Ishikawa (cell line): Measurements from ENCODE around the gene CACNG8.

ENCODE experiments used
- CEBPB ChIP-seq: IDR thresholded peaks from 2 replicates; pipeline ENCODE4 v1.6.1; 2012
- CREB1 ChIP-seq: IDR thresholded peaks from 2 replicates; pipeline ENCODE4 v1.6.1; 2012; ENCODE audit warnings: low read depth
- EGR1 ChIP-seq: IDR thresholded peaks from 2 replicates; pipeline ENCODE4 v1.6.1; 2012
- EP300 ChIP-seq: IDR thresholded peaks from 2 replicates; pipeline ENCODE4 v1.6.1; 2012; ENCODE audit warnings: borderline replicate concordance
- FOXM1 ChIP-seq: IDR thresholded peaks from 2 replicates; pipeline ENCODE4 v1.6.1; 2012; ENCODE audit warnings: low read depth, borderline replicate concordance
- MAX ChIP-seq: IDR thresholded peaks from 2 replicates; pipeline ENCODE4 v1.6.1; 2012
- NFIC ChIP-seq: IDR thresholded peaks from 2 replicates; pipeline ENCODE4 v1.6.1; 2012
- RAD21 ChIP-seq: IDR thresholded peaks from 2 replicates; pipeline ENCODE4 v1.6.1; 2012; ENCODE audit warnings: low read depth
- REST ChIP-seq: IDR thresholded peaks from 2 replicates; pipeline ENCODE4 v1.6.1; 2012; ENCODE audit warnings: low read depth, mild to moderate bottlenecking
- TAF1 ChIP-seq: IDR thresholded peaks from 2 replicates; pipeline ENCODE4 v1.6.1; 2012; ENCODE audit warnings: low read depth, mild to moderate bottlenecking
- TCF12 ChIP-seq: IDR thresholded peaks from 2 replicates; pipeline ENCODE4 v1.6.1; 2012; ENCODE audit warnings: low read depth
- TEAD4 ChIP-seq: IDR thresholded peaks from 2 replicates; pipeline ENCODE4 v1.6.1; 2012
- USF1 ChIP-seq: IDR thresholded peaks from 2 replicates; pipeline ENCODE4 v1.6.1; 2012
- YY1 ChIP-seq: IDR thresholded peaks from 2 replicates; pipeline ENCODE4 v1.6.1; 2012; ENCODE audit warnings: low read depth
- ZBTB7A ChIP-seq: IDR thresholded peaks from 2 replicates; pipeline ENCODE4 v1.6.1; 2012; ENCODE audit warnings: low read depth

The CACNG8 gene

GRCh38 chr19:53927739-53928138 lies 35.0 kb upstream of the CACNG8 start:
- 0 out of 2 replicates have a peak, but pooled peaks have one; percentile 10 for TF ChIP-seq TEAD4
- peak; percentile 83 for TF ChIP-seq REST
- no peak for TF ChIP-seq ZBTB7A

- TF ChIP-seq NFIC (no peak), EP300 (no peak), MAX (no peak), RAD21 (no peak), REST (no peak), ZBTB7A (no peak), FOXM1 (no peak)
Observed at GRCh38 chr19:53936029-53936428, 26.7 kb upstream of the CACNG8 start.

- no peak for TF ChIP-seq TEAD4
- no peak for TF ChIP-seq TCF12
- TF ChIP-seq MAX: no peak
- no peak for TF ChIP-seq ZBTB7A
- TF ChIP-seq EP300: no peak
- TF ChIP-seq EGR1: no peak
- TF ChIP-seq RAD21: no peak
- no peak for TF ChIP-seq USF1
- TF ChIP-seq FOXM1: no peak
- no peak for TF ChIP-seq CREB1
- TF ChIP-seq REST: no peak
Observed at GRCh38 chr19:53942001-53942786, 20.5 kb upstream of the CACNG8 start.

- TF ChIP-seq TCF12 (no peak), TAF1 (no peak), YY1 (no peak), CEBPB (no peak)
Observed at GRCh38 chr19:53944416-53944815, 18.3 kb upstream of the CACNG8 start.

- TF ChIP-seq NFIC (no peak), TEAD4 (no peak), ZBTB7A (no peak), REST (no peak), FOXM1 (no peak)
Observed at GRCh38 chr19:53944933-53945332, 17.8 kb upstream of the CACNG8 start.
